ENCODE measurements around the gene TAF1L. TPM values are rescaled to one million over a fixed set of nuclear protein-coding genes. Genes with fewer than 3 reads are reported as not detected.
"Not testable (repeated sequence)": the region's sequence is repeated elsewhere in the genome, so short reads cannot be mapped to it uniquely, and the experiment has no call there.

TAF1L gene
- total RNA-seq, 2 experiments from 2014 or later: 0.06 to 0.08 TPM

DNA sequence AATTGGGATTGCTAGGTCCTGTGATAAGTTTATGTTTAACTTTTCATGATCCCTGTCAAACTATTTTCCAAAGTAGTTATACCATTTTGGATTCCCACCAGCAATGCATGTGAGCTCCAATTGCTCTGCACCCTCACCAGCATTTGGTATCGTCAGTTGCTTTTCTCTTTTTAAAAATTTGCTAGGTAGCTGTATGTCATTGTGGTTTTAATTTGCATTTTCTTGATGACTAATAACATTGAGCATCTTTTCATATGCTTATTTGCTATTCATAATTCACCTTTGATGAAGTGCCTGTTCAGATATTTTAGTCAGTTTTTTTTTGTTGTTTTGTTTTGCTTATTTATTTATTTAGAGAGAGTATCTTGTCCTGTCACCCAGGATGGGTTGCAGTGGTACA is 12.5 kb downstream of the TAF1L start:
- Mint-ChIP-seq H3K27ac (no peak overlapping the region), H3K36me3 (no peaks in the 10 kb centered on the region), H3K4me1 (no peaks in the 10 kb centered on the region), H3K27me3 (peaks cover 7% of the 10 kb centered on the region), H3K9me3 (no peaks in the 10 kb centered on the region), H3K4me3 (no peak overlapping the region)
- ATAC-seq (ENCODE audit: low read depth) (no peak), DNase-seq (no peak)
- POLR2A ChIA-PET: no interaction called here

DNA sequence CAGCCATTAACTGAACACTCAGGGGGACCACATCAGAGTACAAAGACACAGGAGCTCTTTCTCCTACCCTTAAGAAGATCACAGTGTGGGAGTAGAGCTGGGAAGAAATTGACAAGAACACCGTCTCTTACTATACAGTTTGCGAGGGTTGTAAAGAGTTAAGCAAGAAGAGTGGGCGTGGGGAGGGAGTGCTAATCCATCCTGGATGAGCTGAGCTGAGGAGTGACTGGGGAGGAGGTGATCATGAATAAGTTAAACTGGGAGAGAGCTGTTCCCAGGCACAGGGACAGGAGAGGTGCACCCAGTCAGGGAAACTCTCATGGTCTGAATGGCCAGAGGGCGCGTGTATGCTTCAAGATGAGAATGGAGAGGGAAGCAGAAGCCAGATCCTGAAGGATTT is 17.2 kb downstream of the TAF1L start:
- Mint-ChIP-seq H3K4me1 (no peaks in the 10 kb centered on the region), H3K4me3 (no peak overlapping the region), H3K36me3 (no peaks in the 10 kb centered on the region), H3K27me3 (peaks cover 14% of the 10 kb centered on the region), H3K27ac (no peak overlapping the region), H3K9me3 (no peaks in the 10 kb centered on the region)
- POLR2A ChIA-PET: no interaction called here
- DNase-seq (no peak), ATAC-seq (ENCODE audit: low read depth) (no peak)

DNA sequence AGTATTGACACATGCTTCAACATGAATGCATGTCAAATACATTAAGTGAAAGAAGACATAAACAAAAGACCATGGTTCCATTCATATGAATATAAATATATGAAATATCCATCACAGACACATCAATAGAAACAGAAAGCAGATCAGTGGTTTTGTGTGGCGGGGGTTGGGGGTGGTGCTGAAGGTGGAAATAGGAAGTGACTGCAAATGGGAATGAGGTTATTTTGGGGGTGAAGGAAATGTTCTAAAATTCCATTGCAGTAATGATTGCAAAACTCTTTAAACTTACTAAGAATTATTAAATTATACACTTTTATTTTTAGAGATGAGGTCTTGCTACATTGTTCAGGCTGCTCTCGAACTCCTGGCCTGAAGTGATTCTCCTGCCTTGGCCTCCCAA is 28.7 kb downstream of the TAF1L start:
- Mint-ChIP-seq H3K27ac (no peak overlapping the region), H3K9me3 (peaks cover 3% of the 10 kb centered on the region), H3K36me3 (no peaks in the 10 kb centered on the region), H3K4me3 (no peak overlapping the region), H3K27me3 (peaks cover 2% of the 10 kb centered on the region), H3K4me1 (peaks cover 3% of the 10 kb centered on the region)
- no peak for ATAC-seq (ENCODE audit: low read depth)
- POLR2A ChIA-PET: no interaction called here
- no peak for DNase-seq

DNA sequence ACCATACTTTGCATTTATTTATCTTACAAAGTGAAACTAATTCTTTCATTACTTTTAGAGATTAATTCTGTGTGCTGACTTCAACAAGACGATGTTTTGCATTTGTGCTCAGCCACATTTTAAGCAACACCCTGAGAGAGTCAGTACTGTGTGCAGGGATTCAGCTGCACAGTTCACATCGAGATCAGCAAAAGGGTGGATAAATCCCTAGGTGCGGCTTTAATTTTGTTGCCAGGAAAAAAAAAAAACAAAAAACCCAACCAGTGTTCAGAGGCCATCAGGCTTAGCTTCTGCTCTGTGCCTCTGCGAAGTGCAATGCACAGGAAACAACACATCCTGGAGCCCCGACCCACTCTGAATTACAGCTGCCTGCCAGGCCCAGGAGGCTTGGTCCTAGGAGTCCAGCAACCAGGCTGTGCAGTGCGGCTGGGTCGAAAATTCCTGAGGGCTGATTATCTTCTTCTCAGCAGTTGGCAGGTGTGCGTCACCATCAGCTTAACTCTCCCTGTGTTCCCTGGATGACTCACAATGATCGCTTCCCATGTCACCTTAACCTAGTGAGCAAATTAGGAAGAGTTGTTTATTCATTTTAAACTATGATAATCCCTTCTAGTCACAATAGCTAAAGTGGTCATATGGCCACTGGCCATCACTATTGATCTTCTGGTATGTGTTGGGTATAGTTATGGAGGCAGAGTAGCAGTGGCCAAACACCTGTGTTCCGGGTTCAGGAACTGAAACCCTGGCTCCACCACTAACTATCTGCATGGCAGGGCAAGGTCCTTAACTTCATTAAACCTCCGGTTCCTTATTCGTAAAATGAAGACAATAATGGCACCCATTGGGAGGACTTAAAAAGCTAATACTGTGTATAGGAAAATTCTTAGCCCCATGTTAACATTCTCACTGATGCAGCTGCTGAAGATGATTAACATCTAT is 31.3 kb downstream of the TAF1L start:
- no peak for ATAC-seq (ENCODE audit: low read depth)
- no peak for DNase-seq
- no peak overlapping the region for H3K27ac Mint-ChIP-seq
- POLR2A ChIA-PET: no interaction called here
- no peak overlapping the region for H3K4me3 Mint-ChIP-seq
- no peaks in the 10 kb centered on the region for H3K36me3 Mint-ChIP-seq
- peaks cover 10% of the 10 kb centered on the region for H3K27me3 Mint-ChIP-seq
- H3K9me3 Mint-ChIP-seq: peaks cover 3% of the 10 kb centered on the region
- H3K4me1 Mint-ChIP-seq: peaks cover 3% of the 10 kb centered on the region

DNA sequence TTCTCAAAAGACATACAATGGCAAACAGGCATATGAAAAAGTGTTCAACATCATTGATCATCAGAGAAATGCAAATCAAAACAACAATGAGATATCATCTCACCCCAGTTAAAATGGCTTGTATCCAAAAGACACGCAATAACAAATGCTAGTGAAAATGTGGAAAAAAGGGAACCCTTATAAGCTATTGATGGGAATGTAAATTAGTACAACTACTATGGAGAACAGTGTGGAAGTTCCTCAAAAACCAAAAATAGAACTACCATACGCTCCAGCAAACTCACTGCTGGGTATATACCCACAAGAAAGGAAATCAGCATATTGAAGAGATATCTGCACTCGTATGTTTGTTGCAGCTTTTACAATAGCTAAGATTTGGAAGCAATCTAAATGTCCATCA is 36.4 kb downstream of the TAF1L start:
- H3K4me3 Mint-ChIP-seq; DNase-seq; H3K4me1 Mint-ChIP-seq; H3K36me3 Mint-ChIP-seq; ATAC-seq (ENCODE audit: low read depth); H3K9me3 Mint-ChIP-seq; H3K27ac Mint-ChIP-seq; POLR2A ChIA-PET: not testable (repeated sequence)
- H3K27me3 Mint-ChIP-seq: peaks cover 18% of the 10 kb centered on the region

DNA sequence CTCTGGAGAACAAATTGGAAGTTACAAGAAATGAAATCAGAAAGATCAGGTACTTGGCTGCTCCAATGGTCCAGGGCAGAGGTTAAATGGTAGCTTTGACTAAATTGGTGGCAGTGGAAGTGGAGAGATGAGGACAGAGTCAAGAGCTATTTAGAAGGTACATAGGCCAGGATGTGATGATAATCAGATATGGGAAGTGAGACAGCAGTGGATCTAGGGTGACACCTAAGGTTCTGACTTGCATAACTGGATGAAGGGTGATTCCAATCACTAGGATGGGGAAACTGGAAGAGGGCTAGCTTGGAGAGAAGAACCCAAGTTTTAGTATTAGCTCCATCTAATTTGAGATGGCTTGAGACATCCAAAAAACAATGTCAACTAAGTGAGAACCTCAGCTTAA is 38.5 kb downstream of the TAF1L start:
- H3K27ac Mint-ChIP-seq: no peak overlapping the region
- H3K36me3 Mint-ChIP-seq: no peaks in the 10 kb centered on the region
- H3K9me3 Mint-ChIP-seq: peaks cover 3% of the 10 kb centered on the region
- peaks cover 24% of the 10 kb centered on the region for H3K27me3 Mint-ChIP-seq
- POLR2A ChIA-PET: no interaction called here
- DNase-seq (no peak), ATAC-seq (ENCODE audit: low read depth) (no peak)
- peaks cover 2% of the 10 kb centered on the region for H3K4me1 Mint-ChIP-seq
- H3K4me3 Mint-ChIP-seq: no peak overlapping the region

DNA sequence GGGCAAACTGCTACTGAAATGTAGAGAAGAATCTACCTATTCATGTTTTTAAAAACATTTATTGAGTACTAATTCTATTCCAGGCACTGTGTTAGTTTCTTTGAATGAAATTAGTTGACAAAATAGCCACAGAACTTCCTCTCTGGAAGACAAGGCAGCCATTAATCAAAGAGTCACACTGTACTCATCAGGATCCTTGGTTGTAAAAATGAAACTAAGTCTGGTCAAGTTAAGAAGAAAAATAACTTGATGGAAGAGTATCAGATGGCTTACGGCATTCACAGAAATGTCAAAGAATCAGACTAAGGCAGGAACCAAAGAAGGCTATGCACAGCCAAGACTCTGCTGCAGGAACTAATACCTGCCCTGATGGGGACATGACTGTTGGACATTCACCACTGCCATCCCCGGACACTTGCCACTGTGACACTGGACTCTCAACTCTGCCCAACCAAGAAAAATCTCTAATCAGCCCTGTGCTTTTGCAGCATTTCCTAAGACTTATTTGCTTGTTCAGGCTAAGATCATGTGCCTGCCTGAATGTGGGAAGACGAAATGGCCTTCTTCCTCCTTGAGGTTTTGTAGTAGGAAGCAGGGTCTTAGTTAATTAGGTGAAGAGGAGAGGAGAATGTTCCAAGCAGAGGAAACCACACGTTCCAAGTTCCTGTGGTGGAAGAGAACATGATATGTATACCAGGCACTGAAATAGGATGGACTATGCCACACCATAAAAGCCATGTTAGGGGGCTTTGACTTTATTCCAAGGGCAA is 39.2 kb downstream of the TAF1L start:
- no peaks in the 10 kb centered on the region for H3K36me3 Mint-ChIP-seq
- H3K4me1 Mint-ChIP-seq: peaks cover 2% of the 10 kb centered on the region
- POLR2A ChIA-PET: no interaction called here
- DNase-seq (no peak), ATAC-seq (ENCODE audit: low read depth) (no peak)
- H3K4me3 Mint-ChIP-seq: no peak overlapping the region
- H3K27ac Mint-ChIP-seq: no peak overlapping the region
- H3K9me3 Mint-ChIP-seq: peaks cover 3% of the 10 kb centered on the region
- H3K27me3 Mint-ChIP-seq: peaks cover 24% of the 10 kb centered on the region

DNA sequence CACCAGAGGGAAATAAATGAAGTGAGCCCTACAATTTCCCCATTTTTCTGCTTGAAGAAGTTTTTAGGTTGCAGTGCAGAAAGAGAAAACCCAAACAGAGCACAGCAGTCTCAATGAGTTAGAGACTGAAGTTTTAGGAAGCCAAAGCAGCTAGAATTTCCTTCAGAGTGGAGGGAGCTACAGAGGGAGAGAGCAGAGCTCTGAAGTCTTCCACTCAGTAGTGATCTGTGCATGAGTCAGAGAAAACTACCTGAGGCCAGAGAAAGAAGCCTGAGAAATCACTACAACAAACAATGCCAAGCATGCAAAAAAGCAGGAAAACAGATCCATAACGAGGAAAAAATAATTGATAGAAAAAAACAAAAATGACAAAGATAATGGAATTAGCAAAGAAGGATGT is 44.6 kb downstream of the TAF1L start:
- Mint-ChIP-seq H3K27ac (no peak overlapping the region), H3K4me3 (no peak overlapping the region), H3K9me3 (no peaks in the 10 kb centered on the region), H3K27me3 (peaks cover 14% of the 10 kb centered on the region), H3K4me1 (peaks cover 2% of the 10 kb centered on the region), H3K36me3 (no peaks in the 10 kb centered on the region)
- DNase-seq: no peak
- ATAC-seq (ENCODE audit: low read depth): no peak
- POLR2A ChIA-PET: no interaction called here

DNA sequence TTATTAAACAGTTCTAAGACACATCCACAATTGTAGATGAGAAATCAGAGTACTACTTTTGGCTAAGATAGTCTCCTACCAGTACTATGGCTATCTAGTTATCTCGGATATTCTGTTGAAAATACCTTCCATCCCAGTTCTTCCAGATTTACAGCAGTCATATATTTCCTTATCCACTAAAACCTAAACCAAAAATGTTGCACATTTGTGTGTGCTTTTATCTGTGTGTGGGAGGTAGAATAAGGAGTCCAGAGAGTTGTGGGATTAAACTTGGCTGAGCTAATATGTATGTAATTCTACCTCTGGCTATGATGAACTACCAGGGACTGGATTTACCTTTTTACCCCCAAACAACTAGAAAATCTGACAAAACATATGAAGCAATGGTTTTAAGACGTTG is 45.0 kb downstream of the TAF1L start:
- H3K9me3 Mint-ChIP-seq: no peaks in the 10 kb centered on the region

DNA sequence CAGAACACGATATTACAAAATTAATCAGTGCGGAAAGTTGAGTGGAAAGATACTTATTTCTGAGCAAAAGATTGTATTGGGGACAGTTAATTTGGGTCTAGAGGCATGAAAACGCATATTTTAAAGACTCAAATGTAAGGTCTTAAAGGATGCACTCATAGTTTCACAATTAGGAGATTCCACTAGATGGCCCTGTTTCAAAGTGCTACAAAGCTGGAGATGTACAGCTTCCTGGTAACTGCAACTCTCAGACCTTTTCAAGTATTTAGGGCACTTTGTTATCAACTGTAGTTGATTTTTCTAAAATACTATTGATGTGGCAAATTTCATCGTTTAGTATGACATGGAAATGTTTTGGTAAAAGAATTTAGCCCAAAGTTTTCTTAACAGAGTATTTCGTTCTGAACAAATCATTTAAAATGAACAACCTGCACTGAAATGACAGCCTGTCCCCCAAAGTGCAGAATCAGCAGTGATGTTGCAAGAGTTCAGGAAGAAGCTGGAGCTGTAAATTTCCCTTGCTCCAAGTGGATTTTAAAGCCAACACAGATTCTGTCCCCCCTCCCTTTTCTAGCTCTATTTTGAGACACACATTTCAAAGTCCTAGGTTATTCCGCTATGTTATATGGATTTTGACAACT is 46.3 kb downstream of the TAF1L start:
- Mint-ChIP-seq H3K4me3 (no peak overlapping the region), H3K27ac (no peak overlapping the region), H3K36me3 (no peaks in the 10 kb centered on the region), H3K4me1 (no peaks in the 10 kb centered on the region), H3K9me3 (no peaks in the 10 kb centered on the region), H3K27me3 (peaks cover 21% of the 10 kb centered on the region)
- POLR2A ChIA-PET: no interaction called here
- ATAC-seq (ENCODE audit: low read depth) (peak; percentile 68), DNase-seq (no peak)

More for the DNA sequence above, 45.0 kb downstream of the TAF1L start:
- POLR2A ChIA-PET: no interaction called here
- Mint-ChIP-seq H3K27ac (no peak overlapping the region), H3K4me3 (no peak overlapping the region), H3K36me3 (no peaks in the 10 kb centered on the region), H3K27me3 (peaks cover 16% of the 10 kb centered on the region), H3K4me1 (no peaks in the 10 kb centered on the region)
- DNase-seq (no peak), ATAC-seq (ENCODE audit: low read depth) (no peak)

DNA sequence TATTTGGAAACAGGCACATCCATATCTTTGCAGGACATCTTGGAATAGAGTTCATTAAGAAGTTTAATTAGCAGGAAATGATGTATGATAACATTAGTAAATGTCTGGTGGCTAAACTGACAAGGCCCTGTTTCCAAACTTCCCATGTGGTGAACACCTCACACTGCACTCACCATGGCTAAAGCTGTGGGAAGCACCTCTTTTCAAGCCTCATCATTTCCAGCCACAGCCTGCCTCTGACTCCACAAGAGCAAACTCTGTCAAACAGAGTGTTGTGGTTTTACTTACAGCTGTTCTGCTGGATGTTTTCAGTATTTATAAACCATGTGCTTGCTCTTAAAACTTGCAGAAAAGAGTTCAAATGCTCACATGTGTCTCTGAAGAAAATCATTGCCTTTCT is 47.6 kb downstream of the TAF1L start:
- Mint-ChIP-seq H3K27ac (no peak overlapping the region), H3K4me1 (no peaks in the 10 kb centered on the region), H3K36me3 (no peaks in the 10 kb centered on the region), H3K4me3 (no peak overlapping the region), H3K9me3 (no peaks in the 10 kb centered on the region), H3K27me3 (peaks cover 20% of the 10 kb centered on the region)
- ATAC-seq (ENCODE audit: low read depth) (no peak), DNase-seq (no peak)
- POLR2A ChIA-PET: no interaction called here

DNA sequence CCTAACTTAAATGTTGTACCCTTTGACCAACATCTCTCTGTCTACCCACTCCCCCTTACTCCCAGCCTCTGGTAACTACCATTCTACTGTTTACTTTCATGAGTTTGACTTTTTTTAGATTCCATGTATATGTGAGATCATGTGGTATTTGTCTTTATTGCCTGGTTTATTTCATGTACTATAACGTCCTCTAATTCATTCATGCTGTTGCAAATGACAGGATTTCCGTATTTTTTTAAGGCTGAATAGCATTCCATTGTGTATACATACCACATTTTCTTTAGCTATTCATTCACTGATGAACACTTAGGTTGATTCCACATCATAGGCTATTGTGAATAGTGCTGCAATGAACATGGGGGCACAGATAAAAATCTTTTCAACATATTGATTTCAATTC is 50.7 kb downstream of the TAF1L start:
- POLR2A ChIA-PET: no interaction called here
- no peaks in the 10 kb centered on the region for H3K36me3 Mint-ChIP-seq
- H3K27ac Mint-ChIP-seq: no peak overlapping the region
- DNase-seq (no peak), ATAC-seq (ENCODE audit: low read depth) (no peak)
- H3K9me3 Mint-ChIP-seq: no peaks in the 10 kb centered on the region
- peaks cover 22% of the 10 kb centered on the region for H3K27me3 Mint-ChIP-seq
- no peak overlapping the region for H3K4me3 Mint-ChIP-seq
- peaks cover 4% of the 10 kb centered on the region for H3K4me1 Mint-ChIP-seq

DNA sequence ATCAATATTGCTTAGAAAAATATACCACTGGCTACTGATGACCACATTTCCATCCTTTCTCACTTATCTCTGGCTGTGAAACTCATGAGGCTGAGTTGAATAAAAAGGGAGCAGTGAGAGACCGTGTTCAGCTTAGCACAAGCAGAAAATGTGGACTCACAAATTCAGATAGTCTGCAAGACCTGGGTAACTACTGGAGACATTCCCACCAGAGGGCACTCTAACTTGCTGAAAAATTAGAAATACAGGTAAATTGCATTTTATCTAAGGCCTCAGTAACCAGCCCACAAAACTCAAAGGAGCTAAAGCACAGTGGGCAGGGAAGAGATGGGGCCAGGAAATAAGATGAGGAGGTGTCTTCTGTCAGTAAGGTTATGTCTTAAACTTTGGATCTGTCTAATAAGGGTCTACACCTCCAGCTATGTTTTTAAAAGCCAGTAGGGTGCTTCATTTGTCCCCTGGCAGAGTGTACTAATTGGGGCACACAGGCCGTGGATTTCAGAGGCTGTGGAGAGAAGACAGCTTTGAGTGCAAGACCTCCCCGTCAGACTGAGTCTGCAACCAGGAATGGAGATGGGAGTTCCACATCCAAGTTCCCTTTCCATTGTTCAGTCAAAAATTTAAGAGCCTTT is 53.8 kb downstream of the TAF1L start:
- H3K4me3 Mint-ChIP-seq: no peak overlapping the region
- no peak for DNase-seq
- H3K27me3 Mint-ChIP-seq: peaks cover 26% of the 10 kb centered on the region
- no peak overlapping the region for H3K27ac Mint-ChIP-seq
- no peaks in the 10 kb centered on the region for H3K36me3 Mint-ChIP-seq
- no peaks in the 10 kb centered on the region for H3K9me3 Mint-ChIP-seq
- ATAC-seq (ENCODE audit: low read depth): no peak
- H3K4me1 Mint-ChIP-seq: peaks cover 6% of the 10 kb centered on the region
- POLR2A ChIA-PET: no interaction called here

Data from activated naive CD8-positive, alpha-beta T cell treated with anti-CD3 and anti-CD28 coated beads, Interleukin-2, amount 10 ng/mL, durations not matched to agents 7 days and 5 days (primary cell).